Kidney (tissue), 14 donors: ENCODE measurements around the gene PRDM16. TPM values are rescaled to one million over a fixed set of nuclear protein-coding genes. Genes with fewer than 3 reads are reported as not detected.

Source experiments
- DNase-seq, 5 donors: peaks; one replicate each; pipeline ENCODE4 v3.0.0-alpha.2; 2013 to 2020
- FAIRE-seq: peaks from 2 replicates; lab custom pipeline; 2012; peaks lifted over from hg19 to GRCh38; lab: Jason Lieb, UNC
- H3K27ac ChIP-seq, 2 donors: one replicate each; pipeline ENCODE4 v1.7.0; 2013; ENCODE audit warnings: low read depth in 2 of 2, low read length in 2 of 2, inconsistent platforms in 1 of 2
- H3K27me3 ChIP-seq: one replicate; pipeline ENCODE4 v1.7.1; 2013; ENCODE audit warnings: low read length, inconsistent platforms; ENCODE audit not compliant: control insufficient read depth, insufficient read depth
- H3K36me3 ChIP-seq, 3 donors: one replicate each; pipeline versions ENCODE4 v1.7.0 to v1.7.1; 2013; ENCODE audit warnings: low read length in 3 of 3, control low read depth in 1 of 3, inconsistent platforms in 1 of 3; ENCODE audit not compliant: insufficient read depth in 3 of 3, control insufficient read depth in 2 of 3
- H3K4me1 ChIP-seq, 3 donors: one replicate each; pipeline versions ENCODE4 v1.7.0 to v1.7.1; 2013; ENCODE audit warnings: low read length in 3 of 3, inconsistent platforms in 1 of 3, low read depth in 1 of 3; ENCODE audit not compliant: control insufficient read depth in 2 of 3, insufficient read depth in 2 of 3
- H3K4me3 ChIP-seq, 3 donors: one replicate each; pipeline versions ENCODE4 v1.7.0 to v1.8.1; 2013; ENCODE audit warnings: low read length in 3 of 3, control low read depth in 1 of 3, inconsistent platforms in 1 of 3
- H3K9ac ChIP-seq, 3 donors: one replicate each; pipeline versions ENCODE4 v1.7.0 to v1.7.1; 2013; ENCODE audit warnings: low read length in 3 of 3, control low read depth in 1 of 3, inconsistent platforms in 1 of 3
- H3K9me3 ChIP-seq, 3 donors: one replicate each; pipeline versions ENCODE4 v1.7.0 to v1.7.1; 2013; ENCODE audit warnings: low read length in 3 of 3, control low read depth in 1 of 3, inconsistent platforms in 1 of 3; ENCODE audit not compliant: control insufficient read depth in 2 of 3, insufficient read depth in 1 of 3
- intact Hi-C: fragments of 100-400 bp; cut with DNase I; formaldehyde crosslinking; loops from one replicate; pipeline ENCODE4 v1.11.1; 2022
- polyA plus RNA-seq: library from polyadenylated mRNA; stranded (reverse); fragments of 350-450 nt; fragmentation: Illumina TruSeq; extraction: RNeasy Lipid Tissue Mini Kit (QIAGEN cat#74804); gene quantifications from one replicate; pipeline ENCODE4 v1.2.3, GENCODE V29; 2014; ENCODE audit warnings: low read depth, low replicate concordance; ENCODE audit not compliant: insufficient read depth
- total RNA-seq: library from RNA; stranded (reverse); fragmentation: NEBNext Ultra II Directional; extraction: Animal tissue kit (Norgen Biotek cat#: 25700); gene quantifications from one replicate; pipeline ENCODE4 v1.2.1, GENCODE V29; 2021
- TF ChIP-seq, protein P1 (sequence below): IDR thresholded peaks from 3 replicates; pipeline ENCODE4 v1.5.1; 2012; ENCODE audit warnings: mild to moderate bottlenecking, moderate library complexity, borderline replicate concordance; ENCODE audit not compliant: insufficient read depth; ENCODE audit errors: extremely low read depth
- donor health status: control.
- donor health status: control.
- donor health status: control.
- donor health status: control.
- donor health status: control.
- donor health status: DM: yes; HTN: yes; CAD: no.
- donor health status: Normal renal cell carcinoma (clear cell type).

The PRDM16 gene
- total and polyA plus RNA-seq, 2 donors from 2014 or later, result 3.0 to 21.9 TPM

GRCh38 chr1:3096345-3096744, 27.3 kb downstream of the PRDM16 start:
- H3K36me3 ChIP-seq, result no peaks in the 10 kb centered on the region
- intact Hi-C loops, result no loop called here
- H3K27ac ChIP-seq, result no peak overlapping the region
- DNase-seq (no peak), FAIRE-seq (no peak)
- no peaks in the 10 kb centered on the region for H3K27me3 ChIP-seq
- no peak overlapping the region for H3K9ac ChIP-seq
- H3K9me3 ChIP-seq, result no peaks in the 10 kb centered on the region
- TF ChIP-seq, protein P1, sequence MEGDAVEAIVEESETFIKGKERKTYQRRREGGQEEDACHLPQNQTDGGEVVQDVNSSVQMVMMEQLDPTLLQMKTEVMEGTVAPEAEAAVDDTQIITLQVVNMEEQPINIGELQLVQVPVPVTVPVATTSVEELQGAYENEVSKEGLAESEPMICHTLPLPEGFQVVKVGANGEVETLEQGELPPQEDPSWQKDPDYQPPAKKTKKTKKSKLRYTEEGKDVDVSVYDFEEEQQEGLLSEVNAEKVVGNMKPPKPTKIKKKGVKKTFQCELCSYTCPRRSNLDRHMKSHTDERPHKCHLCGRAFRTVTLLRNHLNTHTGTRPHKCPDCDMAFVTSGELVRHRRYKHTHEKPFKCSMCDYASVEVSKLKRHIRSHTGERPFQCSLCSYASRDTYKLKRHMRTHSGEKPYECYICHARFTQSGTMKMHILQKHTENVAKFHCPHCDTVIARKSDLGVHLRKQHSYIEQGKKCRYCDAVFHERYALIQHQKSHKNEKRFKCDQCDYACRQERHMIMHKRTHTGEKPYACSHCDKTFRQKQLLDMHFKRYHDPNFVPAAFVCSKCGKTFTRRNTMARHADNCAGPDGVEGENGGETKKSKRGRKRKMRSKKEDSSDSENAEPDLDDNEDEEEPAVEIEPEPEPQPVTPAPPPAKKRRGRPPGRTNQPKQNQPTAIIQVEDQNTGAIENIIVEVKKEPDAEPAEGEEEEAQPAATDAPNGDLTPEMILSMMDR, result no peak
- H3K4me3 ChIP-seq, result no peak overlapping the region
- H3K4me1 ChIP-seq, result peaks cover 0 to 13% (median 0%) of the 10 kb centered on the region in 3 donors

GRCh38 chr1:3097231-3097630, 28.2 kb downstream of the PRDM16 start:
- H3K27ac ChIP-seq, result no peak overlapping the region
- DNase-seq (no peak), FAIRE-seq (no peak)
- no peak overlapping the region for H3K4me3 ChIP-seq
- TF ChIP-seq, protein P1, result no peak
- no peaks in the 10 kb centered on the region for H3K27me3 ChIP-seq
- peaks cover 0 to 13% (median 0%) of the 10 kb centered on the region in 3 donors for H3K4me1 ChIP-seq
- no peaks in the 10 kb centered on the region for H3K36me3 ChIP-seq
- no peaks in the 10 kb centered on the region for H3K9me3 ChIP-seq
- intact Hi-C loops, result no loop called here
- no peak overlapping the region for H3K9ac ChIP-seq

GRCh38 chr1:3097861-3098260, 28.9 kb downstream of the PRDM16 start:
- no peak for DNase-seq
- peaks cover 0 to 13% (median 0%) of the 10 kb centered on the region in 3 donors for H3K4me1 ChIP-seq
- H3K9me3 ChIP-seq, result no peaks in the 10 kb centered on the region
- no peaks in the 10 kb centered on the region for H3K36me3 ChIP-seq
- H3K27me3 ChIP-seq, result no peaks in the 10 kb centered on the region
- FAIRE-seq, result no peak
- no peak overlapping the region for H3K27ac ChIP-seq
- TF ChIP-seq, protein P1, result no peak
- H3K9ac ChIP-seq, result no peak overlapping the region
- H3K4me3 ChIP-seq, result no peak overlapping the region
- intact Hi-C loops, result no loop called here

DNA sequence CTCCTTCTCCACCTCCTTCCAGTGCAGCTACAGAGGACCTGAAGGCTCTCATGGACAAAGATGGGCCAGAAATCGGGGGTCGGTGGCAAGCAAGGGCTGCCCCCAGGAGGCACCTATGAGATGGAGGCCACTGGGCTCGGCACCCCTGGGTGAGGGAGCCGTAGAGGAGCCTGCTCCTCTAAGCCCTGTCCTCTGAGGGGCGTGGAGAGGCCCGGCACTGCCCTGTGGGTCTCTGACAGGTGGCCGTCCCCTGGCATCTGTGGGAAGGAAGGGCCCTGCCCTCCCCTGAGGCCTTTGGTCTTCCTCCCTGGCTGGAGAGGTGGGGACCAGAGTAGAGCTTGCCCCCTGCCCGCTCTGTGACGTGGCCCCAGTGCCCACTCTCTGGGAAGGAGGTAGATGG, 30.9 kb downstream of the PRDM16 start:
- TF ChIP-seq, protein P1, result no peak
- DNase-seq (no peak), FAIRE-seq (no peak)
- H3K9me3 ChIP-seq, result no peaks in the 10 kb centered on the region
- no peak overlapping the region for H3K4me3 ChIP-seq
- H3K36me3 ChIP-seq, result no peaks in the 10 kb centered on the region
- intact Hi-C loops, result no loop called here
- H3K27me3 ChIP-seq, result no peaks in the 10 kb centered on the region
- H3K9ac ChIP-seq, result no peak overlapping the region
- H3K27ac ChIP-seq, result no peak overlapping the region
- peaks cover 0 to 5% (median 0%) of the 10 kb centered on the region in 3 donors for H3K4me1 ChIP-seq
